Measurements from ENCODE around the gene FHIT.

DNA sequence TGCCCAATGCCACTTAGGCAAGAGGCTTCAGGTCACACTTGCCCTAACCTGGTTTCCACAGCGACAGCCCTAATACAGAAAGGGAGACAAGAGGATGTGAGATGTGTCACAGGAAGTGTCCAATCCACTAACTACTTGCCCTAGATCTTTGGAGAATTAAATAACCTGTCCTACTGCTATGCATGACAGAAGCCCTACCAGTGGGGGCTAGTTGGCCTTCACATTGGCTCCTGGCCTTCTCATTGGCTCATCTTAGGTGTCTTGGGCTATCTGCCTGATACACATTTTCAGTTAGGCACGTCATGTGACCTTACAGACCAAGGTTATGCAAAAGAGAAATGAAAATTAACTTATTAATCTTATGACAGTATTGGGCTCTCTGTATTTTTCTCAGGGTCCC lies 449.9 kb downstream of the FHIT start:
- TF ChIP-seq, protein P1, sequence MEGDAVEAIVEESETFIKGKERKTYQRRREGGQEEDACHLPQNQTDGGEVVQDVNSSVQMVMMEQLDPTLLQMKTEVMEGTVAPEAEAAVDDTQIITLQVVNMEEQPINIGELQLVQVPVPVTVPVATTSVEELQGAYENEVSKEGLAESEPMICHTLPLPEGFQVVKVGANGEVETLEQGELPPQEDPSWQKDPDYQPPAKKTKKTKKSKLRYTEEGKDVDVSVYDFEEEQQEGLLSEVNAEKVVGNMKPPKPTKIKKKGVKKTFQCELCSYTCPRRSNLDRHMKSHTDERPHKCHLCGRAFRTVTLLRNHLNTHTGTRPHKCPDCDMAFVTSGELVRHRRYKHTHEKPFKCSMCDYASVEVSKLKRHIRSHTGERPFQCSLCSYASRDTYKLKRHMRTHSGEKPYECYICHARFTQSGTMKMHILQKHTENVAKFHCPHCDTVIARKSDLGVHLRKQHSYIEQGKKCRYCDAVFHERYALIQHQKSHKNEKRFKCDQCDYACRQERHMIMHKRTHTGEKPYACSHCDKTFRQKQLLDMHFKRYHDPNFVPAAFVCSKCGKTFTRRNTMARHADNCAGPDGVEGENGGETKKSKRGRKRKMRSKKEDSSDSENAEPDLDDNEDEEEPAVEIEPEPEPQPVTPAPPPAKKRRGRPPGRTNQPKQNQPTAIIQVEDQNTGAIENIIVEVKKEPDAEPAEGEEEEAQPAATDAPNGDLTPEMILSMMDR (IDR thresholded peaks at IDR 0.05) = no peak
- no peak for TF ChIP-seq POLR2A (IDR thresholded peaks at IDR 0.05)
